ENCODE measurements around the gene MT1G. TPM values are rescaled to one million over a fixed set of nuclear protein-coding genes. Genes with fewer than 3 reads are reported as not detected.

MT1G gene
- polyA plus RNA-seq, 1 donor from 2014 or later = not detected

DNA sequence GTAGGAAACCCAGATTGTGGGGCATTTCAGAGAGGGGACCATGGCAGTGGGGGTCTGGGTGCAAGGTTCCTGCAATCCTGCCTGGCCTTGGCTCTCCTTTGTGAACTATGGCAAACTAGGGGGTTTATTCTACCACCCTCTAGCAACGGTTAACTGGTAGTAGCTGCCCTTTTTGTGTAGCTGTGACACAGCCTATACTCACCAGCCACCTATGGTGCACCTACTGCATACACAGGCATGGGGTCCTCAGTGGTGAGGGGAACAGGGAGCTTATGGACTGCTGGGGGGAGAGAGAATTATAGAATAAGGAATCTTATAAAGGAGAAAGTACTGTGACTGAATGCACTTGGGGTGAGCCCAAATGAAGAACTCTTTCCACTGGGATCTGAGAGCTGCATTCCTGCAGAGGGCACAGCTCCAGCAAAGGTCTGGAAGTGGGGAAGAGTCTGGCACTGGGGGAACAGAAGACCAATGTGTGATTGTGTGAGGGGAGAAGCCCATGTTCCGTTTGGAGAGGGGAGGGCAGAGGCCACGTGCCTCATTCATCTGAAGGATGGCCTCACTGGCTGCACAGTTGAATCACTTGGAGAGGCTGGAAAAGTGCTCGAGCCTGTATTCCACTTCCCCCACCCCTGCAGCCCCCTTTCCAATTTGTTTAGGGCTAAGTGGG is 16.5 kb upstream of the MT1G start:
- Histone ChIP-seq H3K4me3 (ENCODE audit: low read length) (no peak overlapping the region), H3K4me2 (ENCODE audit: low read length) (no peak overlapping the region), H2AFZ (ENCODE audit: low read depth, low read length) (no peak overlapping the region), H3K9me3 (ENCODE audit: low read length) (no peaks in the 10 kb centered on the region), H3F3A (ENCODE audit: insufficient read depth, low read length, poor library complexity, severe bottlenecking) (no peaks in the 10 kb centered on the region), H4K20me1 (ENCODE audit: insufficient read depth) (no peaks in the 10 kb centered on the region), H3K27ac (ENCODE audit: low read length) (no peak overlapping the region), H3K9me2 (ENCODE audit: insufficient read depth, low read length) (no peaks in the 10 kb centered on the region), H3K27me3 (ENCODE audit: insufficient read depth, low read depth, low read length) (peaks cover 26% of the 10 kb centered on the region), H3K36me3 (ENCODE audit: insufficient read depth, low read length) (no peaks in the 10 kb centered on the region), H3K79me2 (replicated peaks; ENCODE audit: insufficient read depth, low read length) (no peaks in the 10 kb centered on the region), H3K9ac (ENCODE audit: low read length) (no peak overlapping the region)
- TF ChIP-seq TAF1 (IDR thresholded peaks at IDR 0.05; ENCODE audit: low read depth) (no peak), EZH2 (IDR thresholded peaks at IDR 0.05; ENCODE audit: borderline replicate concordance, insufficient read depth, low read length, poor library complexity, severe bottlenecking) (no peak), EP300 (conservative IDR thresholded peaks at IDR 0.05; ENCODE audit: poor library complexity, severe bottlenecking) (no peak), SMC3 (conservative IDR thresholded peaks at IDR 0.05; ENCODE audit: poor library complexity) (no peak), RAD21 (conservative IDR thresholded peaks at IDR 0.05) (no peak), POLR2AphosphoS5 (IDR thresholded peaks at IDR 0.05) (no peak), MXI1 (conservative IDR thresholded peaks at IDR 0.05; ENCODE audit: poor library complexity, severe bottlenecking) (no peak)
- TF ChIP-seq, protein P1, sequence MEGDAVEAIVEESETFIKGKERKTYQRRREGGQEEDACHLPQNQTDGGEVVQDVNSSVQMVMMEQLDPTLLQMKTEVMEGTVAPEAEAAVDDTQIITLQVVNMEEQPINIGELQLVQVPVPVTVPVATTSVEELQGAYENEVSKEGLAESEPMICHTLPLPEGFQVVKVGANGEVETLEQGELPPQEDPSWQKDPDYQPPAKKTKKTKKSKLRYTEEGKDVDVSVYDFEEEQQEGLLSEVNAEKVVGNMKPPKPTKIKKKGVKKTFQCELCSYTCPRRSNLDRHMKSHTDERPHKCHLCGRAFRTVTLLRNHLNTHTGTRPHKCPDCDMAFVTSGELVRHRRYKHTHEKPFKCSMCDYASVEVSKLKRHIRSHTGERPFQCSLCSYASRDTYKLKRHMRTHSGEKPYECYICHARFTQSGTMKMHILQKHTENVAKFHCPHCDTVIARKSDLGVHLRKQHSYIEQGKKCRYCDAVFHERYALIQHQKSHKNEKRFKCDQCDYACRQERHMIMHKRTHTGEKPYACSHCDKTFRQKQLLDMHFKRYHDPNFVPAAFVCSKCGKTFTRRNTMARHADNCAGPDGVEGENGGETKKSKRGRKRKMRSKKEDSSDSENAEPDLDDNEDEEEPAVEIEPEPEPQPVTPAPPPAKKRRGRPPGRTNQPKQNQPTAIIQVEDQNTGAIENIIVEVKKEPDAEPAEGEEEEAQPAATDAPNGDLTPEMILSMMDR (IDR thresholded peaks at IDR 0.05; ENCODE audit: poor library complexity, severe bottlenecking) = no peak
- TF ChIP-seq, protein P2, sequence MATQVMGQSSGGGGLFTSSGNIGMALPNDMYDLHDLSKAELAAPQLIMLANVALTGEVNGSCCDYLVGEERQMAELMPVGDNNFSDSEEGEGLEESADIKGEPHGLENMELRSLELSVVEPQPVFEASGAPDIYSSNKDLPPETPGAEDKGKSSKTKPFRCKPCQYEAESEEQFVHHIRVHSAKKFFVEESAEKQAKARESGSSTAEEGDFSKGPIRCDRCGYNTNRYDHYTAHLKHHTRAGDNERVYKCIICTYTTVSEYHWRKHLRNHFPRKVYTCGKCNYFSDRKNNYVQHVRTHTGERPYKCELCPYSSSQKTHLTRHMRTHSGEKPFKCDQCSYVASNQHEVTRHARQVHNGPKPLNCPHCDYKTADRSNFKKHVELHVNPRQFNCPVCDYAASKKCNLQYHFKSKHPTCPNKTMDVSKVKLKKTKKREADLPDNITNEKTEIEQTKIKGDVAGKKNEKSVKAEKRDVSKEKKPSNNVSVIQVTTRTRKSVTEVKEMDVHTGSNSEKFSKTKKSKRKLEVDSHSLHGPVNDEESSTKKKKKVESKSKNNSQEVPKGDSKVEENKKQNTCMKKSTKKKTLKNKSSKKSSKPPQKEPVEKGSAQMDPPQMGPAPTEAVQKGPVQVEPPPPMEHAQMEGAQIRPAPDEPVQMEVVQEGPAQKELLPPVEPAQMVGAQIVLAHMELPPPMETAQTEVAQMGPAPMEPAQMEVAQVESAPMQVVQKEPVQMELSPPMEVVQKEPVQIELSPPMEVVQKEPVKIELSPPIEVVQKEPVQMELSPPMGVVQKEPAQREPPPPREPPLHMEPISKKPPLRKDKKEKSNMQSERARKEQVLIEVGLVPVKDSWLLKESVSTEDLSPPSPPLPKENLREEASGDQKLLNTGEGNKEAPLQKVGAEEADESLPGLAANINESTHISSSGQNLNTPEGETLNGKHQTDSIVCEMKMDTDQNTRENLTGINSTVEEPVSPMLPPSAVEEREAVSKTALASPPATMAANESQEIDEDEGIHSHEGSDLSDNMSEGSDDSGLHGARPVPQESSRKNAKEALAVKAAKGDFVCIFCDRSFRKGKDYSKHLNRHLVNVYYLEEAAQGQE (IDR thresholded peaks at IDR 0.05; ENCODE audit: borderline replicate concordance) = no peak

DNA sequence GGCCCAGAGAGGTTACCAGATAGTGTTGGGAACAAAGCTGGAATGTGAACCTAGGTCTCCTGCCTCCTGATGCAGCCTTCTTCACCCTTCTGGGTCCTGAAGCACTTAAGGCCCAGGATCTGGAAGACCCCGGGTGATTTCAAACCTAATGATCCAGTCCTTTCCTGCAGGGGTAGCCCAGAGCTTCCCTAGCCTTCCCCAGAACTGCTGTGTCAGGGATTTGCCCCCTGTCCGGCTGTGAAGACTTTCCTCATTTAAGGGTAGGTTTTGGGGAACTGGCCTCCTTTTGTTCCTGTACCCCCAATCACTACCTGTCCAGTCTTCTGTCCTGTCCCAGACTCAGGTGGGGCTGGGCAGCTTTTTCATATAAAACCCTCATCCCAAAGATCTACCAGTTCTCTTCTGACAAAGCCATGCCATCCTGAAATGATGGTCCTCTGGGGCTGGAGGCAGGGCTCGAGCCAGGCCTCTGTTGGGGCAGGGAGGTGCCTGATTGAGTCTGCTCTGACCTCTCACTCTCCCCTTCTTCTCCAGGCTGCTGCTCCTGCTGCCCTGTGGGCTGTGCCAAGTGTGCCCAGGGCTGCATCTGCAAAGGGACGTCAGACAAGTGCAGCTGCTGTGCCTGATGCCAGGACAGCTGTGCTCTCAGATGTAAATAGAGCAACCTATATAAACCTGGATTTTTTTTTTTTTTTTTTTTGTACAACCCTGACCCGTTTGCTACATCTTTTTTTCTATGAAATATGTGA is 15.7 kb upstream of the MT1G start:
- no peaks in the 10 kb centered on the region for H3K9me3 ChIP-seq (ENCODE audit: low read length)
- H3K27me3 ChIP-seq (ENCODE audit: insufficient read depth, low read depth, low read length) = peaks cover 26% of the 10 kb centered on the region
- H3K27ac ChIP-seq (ENCODE audit: low read length) = no peak overlapping the region
- no peaks in the 10 kb centered on the region for H3K9me2 ChIP-seq (ENCODE audit: insufficient read depth, low read length)
- H3K79me2 ChIP-seq (replicated peaks; ENCODE audit: insufficient read depth, low read length) = no peaks in the 10 kb centered on the region
- no peaks in the 10 kb centered on the region for H3F3A ChIP-seq (ENCODE audit: insufficient read depth, low read length, poor library complexity, severe bottlenecking)
- H3K36me3 ChIP-seq (ENCODE audit: insufficient read depth, low read length) = no peaks in the 10 kb centered on the region
- TF ChIP-seq EZH2 (IDR thresholded peaks at IDR 0.05; ENCODE audit: borderline replicate concordance, insufficient read depth, low read length, poor library complexity, severe bottlenecking) (no peak), TAF1 (IDR thresholded peaks at IDR 0.05; ENCODE audit: low read depth) (no peak), POLR2AphosphoS5 (IDR thresholded peaks at IDR 0.05) (no peak), RAD21 (conservative IDR thresholded peaks at IDR 0.05) (no peak), MXI1 (conservative IDR thresholded peaks at IDR 0.05; ENCODE audit: poor library complexity, severe bottlenecking) (no peak), SMC3 (conservative IDR thresholded peaks at IDR 0.05; ENCODE audit: poor library complexity) (no peak), EP300 (conservative IDR thresholded peaks at IDR 0.05; ENCODE audit: poor library complexity, severe bottlenecking) (no peak)
- TF ChIP-seq, protein P1 (IDR thresholded peaks at IDR 0.05; ENCODE audit: poor library complexity, severe bottlenecking) = no peak
- TF ChIP-seq, protein P2 (IDR thresholded peaks at IDR 0.05; ENCODE audit: borderline replicate concordance) = no peak
- H4K20me1 ChIP-seq (ENCODE audit: insufficient read depth) = no peaks in the 10 kb centered on the region
- no peak overlapping the region for H3K9ac ChIP-seq (ENCODE audit: low read length)
- H3K4me2 ChIP-seq (ENCODE audit: low read length) = no peak overlapping the region
- no peak overlapping the region for H2AFZ ChIP-seq (ENCODE audit: low read depth, low read length)
- H3K4me3 ChIP-seq (ENCODE audit: low read length) = no peak overlapping the region
